HG02759 (cell line): Measurements from ENCODE around the gene FNDC3B.

Experiments used
- ATAC-seq: cut with Tn5 transposase; IDR thresholded peaks from one replicate; pipeline ENCODE4 v1.9.1; 2021; ENCODE audit warnings: mild to moderate bottlenecking, moderate library complexity; ENCODE audit not compliant: unreplicated experiment

The FNDC3B gene

DNA sequence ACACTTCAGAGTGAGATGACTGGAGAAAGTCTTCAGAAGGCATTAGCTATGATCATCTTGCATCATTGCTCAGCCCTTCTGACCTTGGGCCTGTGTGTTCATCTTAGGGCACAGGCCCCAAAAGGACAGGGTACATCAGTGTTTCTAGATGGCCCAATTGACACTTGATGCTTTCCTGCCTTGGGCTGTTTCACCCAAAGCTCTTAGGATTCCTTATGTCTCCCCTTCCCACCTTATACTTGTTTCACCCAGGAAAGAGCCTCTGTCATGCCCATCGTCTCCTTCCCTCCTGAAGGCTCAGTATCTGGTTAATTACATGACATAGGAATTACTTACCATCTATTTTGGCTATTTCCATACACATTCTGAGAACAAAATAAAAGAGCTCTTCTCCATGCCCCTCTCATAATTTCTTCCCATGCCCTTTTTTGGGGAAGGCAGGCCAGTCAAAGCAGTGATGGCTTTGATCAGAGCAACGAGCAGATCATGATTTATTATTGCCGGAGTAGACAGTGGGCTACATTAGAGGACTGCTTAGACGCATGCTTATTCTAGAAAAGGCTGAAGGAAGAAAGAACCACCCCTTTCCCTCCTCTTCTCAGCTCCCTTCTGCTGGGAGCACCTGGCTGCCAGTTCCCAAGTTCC is 335.9 kb downstream of the FNDC3B start:
- no peak for ATAC-seq

DNA sequence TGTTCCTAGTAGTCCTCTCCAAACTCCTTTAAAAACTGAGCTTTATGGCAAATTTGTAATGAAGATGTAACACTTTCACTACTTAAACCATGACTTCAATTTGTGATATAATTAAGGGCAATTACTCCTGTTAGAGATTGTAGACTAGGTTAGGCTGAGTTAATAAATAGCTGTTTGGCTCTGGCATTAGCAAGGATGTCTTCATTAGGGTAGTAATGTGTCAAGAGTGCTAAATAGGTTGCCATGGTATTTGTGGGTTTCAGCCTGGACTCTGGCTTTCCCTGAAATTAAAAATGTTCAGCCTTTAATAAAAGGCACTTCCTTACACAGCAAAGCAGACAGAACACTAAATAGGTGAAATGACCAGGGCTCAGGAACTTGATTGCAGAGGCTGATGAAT is 337.0 kb downstream of the FNDC3B start:
- ATAC-seq, result no peak

DNA sequence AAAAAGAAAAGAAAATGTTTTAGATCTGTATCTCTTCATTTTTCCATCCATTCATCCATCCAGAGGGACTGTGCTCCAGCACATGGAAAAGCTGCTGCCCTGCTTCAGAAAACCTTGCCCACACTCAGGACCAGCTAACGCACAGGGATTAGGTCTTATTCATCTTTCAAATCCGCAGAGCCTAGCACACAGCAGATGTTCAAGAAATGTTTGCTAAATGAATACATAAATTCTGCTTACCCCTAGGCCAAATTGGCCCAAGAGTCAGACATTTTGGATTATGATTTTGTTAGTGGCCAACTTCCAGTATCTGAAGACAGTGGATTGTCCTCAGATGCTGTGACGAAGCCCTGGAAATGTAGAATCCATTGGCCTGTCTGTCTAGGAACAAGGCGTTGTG is 337.5 kb downstream of the FNDC3B start:
- ATAC-seq, result no peak

DNA sequence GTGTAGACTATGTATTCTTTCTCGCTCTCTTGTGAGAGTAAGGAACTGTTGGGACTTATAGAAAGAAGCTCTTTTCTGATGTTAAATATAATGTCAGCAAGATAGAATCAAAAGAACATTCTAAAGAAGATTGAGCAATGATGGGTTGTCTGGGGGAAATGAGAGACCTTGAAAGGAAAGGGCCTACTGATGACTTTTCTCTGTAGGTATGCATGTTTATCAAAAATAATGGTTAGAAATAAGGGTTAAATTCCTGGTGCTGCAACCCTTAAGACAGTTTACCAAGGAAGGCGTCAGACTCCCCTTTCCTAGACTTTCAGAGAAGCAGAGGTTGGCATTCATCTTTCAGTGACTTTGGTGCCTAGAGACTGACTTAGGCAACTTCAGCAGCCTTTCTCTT is 339.1 kb downstream of the FNDC3B start:
- ATAC-seq, result no peak

DNA sequence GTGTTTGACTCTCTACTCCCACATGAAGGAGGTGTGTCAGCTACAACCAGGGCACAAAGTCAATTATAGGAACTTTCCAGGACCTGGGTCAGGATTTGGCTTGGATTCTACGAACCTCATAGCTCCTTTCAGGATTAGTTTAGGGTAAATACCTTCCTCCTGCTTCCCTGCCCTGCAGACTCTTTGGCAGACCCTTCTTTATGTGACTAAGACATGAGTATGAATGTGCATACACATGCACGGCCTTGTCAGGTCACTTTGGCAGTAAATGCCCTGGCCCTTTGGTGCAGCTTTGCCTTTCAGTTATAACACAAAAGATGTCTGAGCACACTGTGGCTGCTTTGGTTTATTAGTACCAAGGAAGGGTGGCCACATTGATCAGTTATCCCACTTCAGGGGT is 340.0 kb downstream of the FNDC3B start:
- ATAC-seq, result no peak

DNA sequence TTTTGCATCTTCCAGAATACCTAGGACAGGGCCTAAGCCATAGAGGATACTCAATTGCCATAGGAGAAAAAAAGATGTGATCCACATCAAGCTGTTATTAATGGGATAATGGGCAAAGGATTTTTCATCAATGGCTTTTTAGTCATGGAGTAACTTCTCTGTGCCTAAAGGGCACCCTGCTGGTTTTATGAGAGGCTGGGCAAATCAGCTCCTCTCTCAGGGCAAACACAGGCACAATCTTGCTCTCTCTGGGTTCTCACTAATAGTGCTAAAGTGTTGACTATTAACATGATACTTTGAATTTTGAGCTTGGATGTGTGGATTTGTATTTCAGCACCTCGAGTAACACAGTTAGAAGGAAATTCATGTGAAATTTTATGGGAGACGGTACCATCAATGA is 341.3 kb downstream of the FNDC3B start:
- ATAC-seq, result no peak

DNA sequence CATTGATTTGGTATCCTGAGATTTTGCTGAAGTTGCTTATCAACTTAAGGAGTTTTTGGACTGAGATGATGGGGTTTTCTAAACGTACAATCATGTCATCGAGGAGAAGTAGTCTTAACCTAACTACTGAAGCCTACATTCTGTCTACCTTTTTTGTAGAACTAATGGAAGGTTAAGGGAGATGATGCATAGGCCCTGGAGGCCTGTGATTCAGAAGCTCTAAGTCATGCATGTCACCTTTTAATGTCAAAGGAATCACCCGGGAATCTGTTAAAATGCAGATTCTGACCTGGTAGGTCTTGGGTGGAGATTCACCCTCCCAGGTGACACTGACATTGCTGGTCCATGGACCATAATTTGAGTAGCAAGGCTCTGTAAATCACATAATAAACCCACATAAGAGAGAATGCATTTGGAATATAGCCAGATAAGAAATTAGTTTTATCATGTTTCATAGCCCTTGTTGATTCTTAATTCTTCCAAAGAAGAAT is 344.0 kb downstream of the FNDC3B start:
- no peak for ATAC-seq

DNA sequence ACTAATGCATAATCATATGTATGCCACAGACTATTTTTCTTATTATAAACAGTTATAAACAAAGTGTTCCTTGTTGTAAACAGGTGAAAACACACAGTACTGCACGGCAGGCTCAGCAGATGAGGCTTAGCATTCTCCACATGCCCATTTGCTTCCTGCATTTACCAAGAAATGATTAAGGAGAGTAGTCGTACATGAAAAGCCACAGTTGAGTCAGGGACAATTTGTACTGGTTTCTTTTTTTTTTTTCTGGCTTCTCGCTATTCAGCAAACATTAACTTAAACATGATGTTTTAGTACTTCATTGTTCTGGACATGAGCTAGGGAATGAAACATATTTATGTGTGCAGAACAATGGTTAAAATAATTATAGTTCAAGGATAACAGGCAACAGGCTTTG is 345.5 kb downstream of the FNDC3B start:
- no peak for ATAC-seq

DNA sequence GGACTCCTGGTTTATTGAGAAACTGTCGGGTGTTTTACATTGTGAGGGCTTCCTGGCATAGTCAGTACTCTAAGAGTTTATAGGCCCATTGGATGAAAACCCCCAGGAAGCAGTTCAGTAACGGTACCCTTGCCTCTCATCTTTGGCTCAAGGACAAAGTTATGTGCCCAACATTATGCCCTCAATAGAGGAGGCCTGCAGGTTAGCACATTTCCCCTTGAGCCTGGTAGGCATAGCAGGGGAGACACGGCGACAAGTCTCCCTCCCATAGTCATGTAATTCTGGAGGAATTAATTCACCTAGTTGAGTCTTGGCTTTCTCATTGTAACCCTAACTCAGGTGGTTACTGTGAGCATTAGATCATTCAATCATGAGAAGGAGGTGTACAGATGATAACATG is 348.4 kb downstream of the FNDC3B start:
- ATAC-seq, result no peak

DNA sequence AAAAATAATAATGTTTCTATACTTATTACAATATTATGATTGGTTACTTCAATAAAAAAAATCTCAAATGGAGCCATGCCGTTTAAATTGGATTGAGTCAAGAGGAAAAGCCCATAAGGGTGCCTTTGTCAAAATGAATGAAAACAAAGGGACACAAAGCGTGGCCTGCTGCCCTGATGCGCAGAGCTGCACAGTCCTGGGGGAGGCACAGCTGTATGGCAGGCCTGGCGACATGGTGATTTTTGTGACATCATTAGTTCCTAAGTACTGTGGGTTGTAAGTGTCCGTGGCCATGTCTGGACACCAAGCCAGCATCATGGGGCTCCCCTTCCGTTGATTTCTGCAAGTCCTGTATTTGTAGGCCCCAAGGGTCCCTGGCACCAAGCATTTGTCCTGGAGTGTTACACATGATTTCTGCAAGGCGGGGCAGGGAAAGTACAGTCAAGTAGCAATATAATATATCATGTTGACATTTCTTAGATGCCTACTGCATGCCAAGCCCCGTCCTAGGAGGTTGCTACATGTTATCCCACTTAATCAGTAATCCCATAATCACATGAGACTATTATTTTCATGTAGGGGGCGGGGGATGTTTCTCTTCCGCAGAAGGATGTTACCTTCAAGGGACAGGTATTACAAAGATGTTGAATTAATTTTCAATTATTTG is 349.2 kb downstream of the FNDC3B start:
- no peak for ATAC-seq

DNA sequence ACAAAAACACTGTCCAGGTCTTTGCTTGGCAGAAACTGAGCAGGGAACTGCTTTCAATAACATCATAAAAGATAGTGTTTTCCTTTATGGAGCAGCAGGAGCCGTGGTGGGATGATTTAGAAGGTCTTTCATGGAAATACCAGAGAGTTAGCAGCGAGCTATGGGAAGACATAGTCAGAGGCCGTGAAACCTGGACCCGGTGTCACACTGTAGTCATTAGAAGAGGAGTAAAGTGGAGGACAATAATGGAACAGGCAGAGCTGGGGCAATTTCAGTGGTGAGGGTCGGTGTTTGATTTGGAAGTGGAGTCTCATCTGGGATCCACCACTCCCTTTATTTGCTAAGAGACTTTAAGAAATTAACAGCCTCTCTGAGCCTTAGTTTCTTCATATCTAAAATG is 351.4 kb downstream of the FNDC3B start:
- no peak for ATAC-seq

DNA sequence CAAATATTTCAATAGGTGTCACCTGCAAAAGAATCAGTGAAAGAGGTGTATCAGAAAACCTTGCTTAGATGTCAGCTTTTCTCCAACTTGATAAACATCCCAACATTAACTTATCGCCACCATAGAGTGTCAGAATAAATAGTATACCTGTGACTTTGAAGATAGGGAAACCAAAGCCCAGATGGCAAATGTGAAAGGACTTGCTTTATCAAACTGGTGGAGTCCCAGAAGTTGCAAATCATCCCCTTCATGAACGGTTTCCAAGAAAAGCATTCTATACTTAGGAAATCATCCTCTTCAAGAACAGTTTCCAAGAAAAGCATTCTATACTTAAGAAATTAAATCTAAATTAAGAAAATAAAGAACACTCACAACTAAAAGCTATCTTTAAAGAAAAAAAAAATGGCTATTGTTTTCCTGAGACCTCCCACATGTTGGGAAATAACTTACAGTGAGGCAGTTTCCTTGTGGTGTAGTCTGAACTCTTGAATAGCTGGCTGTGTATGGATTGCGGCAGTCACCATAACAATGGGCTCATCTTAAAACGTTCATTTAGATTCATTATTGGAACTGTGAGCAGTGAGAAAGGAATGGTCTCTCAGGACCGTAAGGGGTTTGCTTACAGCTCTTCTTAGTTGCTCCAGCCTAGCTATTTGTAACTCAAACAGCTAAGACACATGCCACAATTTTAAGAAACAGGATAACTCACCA is 352.4 kb downstream of the FNDC3B start:
- ATAC-seq, result no peak

DNA sequence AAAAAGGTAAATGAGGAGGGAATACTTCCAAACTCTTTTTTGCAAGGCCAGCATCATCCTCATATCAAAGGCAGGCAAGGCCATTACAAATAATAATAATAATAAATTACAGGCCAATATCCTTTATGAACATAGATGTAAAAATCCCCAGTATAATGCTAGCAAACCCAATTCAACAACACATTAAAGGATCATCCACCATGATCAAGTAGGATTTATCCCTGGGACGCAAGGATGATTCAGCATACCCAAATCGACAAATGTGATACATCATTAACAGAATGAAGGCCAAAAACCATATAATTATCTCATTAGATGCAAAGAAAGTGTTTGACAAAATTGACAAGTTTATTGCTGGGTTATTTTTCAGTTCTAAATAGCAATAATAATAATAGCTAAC is 355.3 kb downstream of the FNDC3B start:
- no peak for ATAC-seq

DNA sequence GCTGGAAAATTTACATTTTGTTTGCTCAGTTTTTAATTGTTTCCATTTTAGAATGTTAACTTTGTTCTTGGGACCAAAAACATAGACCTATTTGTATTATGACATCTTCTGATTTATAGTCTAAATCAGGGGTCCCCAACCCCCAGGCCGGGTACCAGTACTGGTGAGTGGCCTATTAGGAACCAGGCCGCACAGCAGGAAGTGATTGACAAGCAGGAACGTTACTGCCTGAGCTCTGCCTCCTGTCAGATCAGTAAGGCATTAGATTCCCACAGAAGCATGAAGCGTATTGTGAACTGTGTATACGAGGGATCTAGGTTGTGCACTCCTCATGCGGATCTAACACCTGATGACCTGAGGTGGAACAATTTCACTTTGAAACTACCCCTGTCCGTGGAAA is 357.0 kb downstream of the FNDC3B start:
- no peak for ATAC-seq

DNA sequence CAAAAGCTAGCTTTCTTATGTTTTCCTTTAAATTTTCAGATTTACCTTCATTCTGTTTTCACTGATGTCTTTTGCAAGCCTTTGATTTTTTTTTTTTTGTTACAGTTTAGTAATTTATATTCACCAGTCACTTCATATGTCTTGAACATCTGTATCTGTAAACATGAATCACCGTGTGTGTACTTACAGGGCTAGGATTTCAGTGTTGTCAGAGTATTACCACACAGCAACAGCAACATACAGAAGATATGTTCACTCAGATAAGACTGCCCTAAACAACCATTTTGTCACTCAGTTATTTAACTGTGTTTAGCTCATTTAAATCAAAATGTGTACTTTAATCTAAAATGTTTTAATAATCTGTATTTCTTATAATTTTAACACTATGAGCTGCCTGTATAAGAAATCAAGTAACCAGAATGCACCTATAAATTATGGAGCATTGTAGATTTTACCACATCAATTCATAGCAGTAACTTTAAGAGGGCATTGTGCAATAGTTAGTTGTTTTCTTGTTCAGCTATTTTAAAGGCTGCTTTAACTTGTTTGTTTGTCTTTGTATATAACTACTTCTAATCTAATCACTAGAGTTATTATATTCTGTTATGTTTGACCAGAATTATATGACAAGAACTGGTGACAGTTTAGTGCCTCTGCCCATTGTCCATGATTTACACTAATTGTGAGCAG is 358.5 kb downstream of the FNDC3B start:
- no peak for ATAC-seq

DNA sequence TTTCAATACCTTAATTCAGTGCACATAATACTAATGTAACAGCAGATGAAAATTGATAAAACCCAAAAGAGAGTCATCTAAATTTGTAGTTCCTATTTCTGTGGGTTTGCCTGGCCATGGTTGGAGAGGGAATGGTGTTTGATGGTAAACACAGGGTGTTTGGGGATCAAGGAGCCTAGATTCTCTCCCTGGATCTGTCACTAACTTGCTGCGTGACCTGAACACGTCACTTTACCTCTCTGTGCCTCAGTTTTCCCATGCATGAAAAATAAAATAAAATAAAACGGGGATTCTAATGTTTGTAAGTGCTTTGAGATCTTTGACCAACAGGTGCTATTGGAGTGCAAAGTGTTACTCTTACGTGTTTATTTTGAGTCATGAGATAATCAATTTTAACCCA is 359.1 kb downstream of the FNDC3B start:
- no peak for ATAC-seq

DNA sequence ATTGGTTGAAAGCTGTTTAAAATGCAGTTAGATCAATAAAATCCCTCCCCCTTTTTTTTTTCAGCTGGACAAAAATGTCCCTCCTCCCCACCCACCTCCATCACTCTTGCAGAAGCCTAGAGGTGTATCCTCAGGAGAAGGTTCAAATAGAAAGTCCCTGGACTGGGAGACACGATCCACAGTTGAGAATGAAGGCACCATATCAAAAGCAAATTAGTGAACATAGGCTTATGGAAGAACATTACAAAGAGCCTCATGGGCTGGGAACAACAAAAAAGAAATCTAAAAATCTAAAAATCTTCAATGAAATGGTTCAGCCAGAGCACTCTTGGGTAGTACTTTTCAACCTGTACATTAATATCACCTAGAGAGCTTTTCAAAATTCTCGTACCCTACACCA is 362.7 kb downstream of the FNDC3B start:
- no peak for ATAC-seq

DNA sequence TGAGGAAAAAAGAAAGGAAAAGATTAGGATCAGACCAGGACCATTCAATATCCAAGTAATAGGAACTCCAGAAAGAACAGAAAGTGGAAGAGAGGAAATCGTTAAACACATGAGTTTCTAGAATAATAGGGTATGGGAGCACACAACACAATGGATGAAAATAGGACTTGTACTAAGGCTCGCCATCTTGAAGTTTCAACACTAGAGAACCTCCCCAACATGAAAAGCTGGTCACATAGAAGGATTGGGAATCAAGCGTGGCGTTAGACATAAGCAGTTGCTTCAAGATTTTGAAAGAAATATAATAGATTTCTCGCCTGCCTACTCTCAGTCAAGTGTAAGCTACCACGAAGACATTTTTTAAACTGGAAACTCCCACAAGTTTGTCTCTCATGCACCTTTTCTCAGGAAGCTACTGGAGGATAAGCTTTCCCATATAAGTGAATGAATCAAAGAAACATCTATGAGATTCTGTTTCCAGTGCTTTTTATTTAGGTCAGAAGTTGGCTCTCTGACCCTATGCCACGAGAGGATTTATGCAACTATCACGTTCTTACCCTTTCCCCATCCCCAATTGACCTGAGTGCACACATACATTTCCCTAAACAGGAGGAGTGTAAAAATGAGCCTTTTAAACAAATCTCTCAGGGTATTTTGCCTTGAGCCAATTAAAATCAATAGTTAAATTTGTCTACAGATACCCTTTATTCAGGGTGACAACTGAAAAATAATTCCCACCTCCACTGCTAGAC is 363.7 kb downstream of the FNDC3B start:
- no peak for ATAC-seq

DNA sequence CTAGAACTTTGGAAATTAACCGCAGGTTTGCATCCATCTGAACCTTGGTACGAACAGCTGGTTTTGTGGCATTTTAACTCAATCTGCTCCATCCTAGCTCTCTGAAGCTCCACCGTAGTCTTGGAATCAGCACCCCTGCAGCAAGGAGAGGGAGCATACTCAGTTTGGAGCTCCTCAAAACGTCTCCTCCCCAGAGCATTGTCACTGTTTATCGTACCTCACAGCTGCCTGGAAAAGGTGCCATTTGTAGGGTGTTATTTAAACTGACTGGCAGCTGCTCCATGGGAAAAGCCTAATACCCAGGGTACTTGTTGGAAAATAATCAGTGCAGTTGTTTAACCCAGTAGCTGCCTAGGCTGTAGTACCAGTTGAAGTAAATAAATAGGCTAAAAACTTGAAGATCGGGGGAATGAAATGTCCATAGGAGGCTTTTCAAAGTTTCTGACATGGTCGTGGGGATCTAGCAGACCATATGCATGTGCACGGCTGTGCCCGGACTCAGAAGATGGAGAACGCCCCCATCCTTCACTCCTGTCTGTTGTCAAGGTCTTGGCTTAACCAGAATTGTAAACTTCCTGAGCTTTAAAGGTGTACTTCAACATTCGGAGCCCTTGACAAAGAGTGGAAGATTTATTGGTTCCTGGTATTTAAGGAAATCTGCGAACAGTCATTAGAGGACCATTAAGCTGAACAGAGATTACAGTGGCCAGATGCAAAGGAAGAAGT is 365.0 kb downstream of the FNDC3B start:
- no peak for ATAC-seq

DNA sequence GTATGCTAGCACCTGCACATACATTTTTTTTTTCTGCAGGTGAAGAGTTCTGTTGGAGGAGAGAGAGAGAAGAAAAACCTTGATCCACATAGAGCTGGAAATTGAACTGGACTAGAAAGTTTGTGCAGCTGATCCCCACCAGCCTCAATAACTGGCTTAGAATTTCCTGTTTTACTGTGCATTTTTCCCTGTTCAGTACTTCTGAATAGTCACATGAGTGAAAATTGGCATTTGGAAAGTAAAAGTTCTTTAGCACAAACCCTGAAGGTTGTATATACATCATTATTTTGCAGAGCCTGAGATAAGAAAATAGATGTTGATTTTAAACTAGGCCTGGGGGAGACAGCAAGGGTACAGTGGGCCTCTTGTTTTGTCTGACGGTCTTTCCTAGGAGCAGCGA is 366.5 kb downstream of the FNDC3B start:
- no peak for ATAC-seq
